ENCODE measurements around the gene ETFDH. TPM values are rescaled to one million over a fixed set of nuclear protein-coding genes. Genes with fewer than 3 reads are reported as not detected.

Gene ETFDH
- total RNA-seq, 1 donor from 2014 or later: 17.0 TPM

DNA sequence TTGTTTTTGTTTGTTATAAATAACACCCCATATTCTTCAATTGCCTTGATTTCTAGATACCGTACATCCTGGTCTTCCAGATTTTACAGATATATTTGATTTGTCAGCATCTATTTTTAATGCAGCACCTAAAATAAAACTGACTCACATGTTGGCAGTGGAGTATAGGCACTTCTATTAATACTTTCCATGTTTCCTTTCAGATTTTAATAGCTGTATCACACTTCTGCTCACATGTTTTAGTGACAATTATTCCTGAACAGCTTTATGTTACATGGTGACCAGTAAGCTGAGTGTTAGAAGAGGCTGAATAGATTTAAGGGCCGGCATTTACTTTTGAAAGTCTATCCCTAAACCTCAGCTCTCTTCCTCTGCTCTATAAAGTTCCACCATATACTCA is 46.6 kb upstream of the ETFDH start:
- no peaks in the 10 kb centered on the region for H4K20me1 ChIP-seq (ENCODE audit: insufficient read depth, low read length)
- H2AFZ ChIP-seq (ENCODE audit: low read depth, low read length): no peak overlapping the region
- no peak overlapping the region for H3K4me3 ChIP-seq (ENCODE audit: insufficient read depth, low read depth, low read length)
- H3K9ac ChIP-seq (ENCODE audit: low read length): no peak overlapping the region
- no peaks in the 10 kb centered on the region for H3K27me3 ChIP-seq (ENCODE audit: insufficient read depth, low read length)
- Mint-ChIP-seq H3K27ac (ENCODE audit: unreplicated experiment) (no peak overlapping the region), H3K36me3 (ENCODE audit: low read depth, unreplicated experiment) (no peaks in the 10 kb centered on the region), H3K4me3 (ENCODE audit: unreplicated experiment) (no peak overlapping the region), H3K9me3 (ENCODE audit: unreplicated experiment) (no peaks in the 10 kb centered on the region), H3K4me1 (ENCODE audit: low read depth, unreplicated experiment) (no peaks in the 10 kb centered on the region), H3K27me3 (ENCODE audit: low read depth, unreplicated experiment) (no peaks in the 10 kb centered on the region)
- H3K4me2 ChIP-seq (ENCODE audit: low read length): no peak overlapping the region
- H3K27ac ChIP-seq (ENCODE audit: low read depth, low read length): no peak overlapping the region
- no peaks in the 10 kb centered on the region for H3K36me3 ChIP-seq (ENCODE audit: insufficient read depth, low read length)
- no peaks in the 10 kb centered on the region for H3K9me3 ChIP-seq (ENCODE audit: insufficient read depth, low read depth, low read length)
- DNase-seq (ENCODE audit: low read depth) (no peak), FAIRE-seq (no peak)
- no peaks in the 10 kb centered on the region for H3K4me1 ChIP-seq (ENCODE audit: insufficient read depth, low read length)
- no peaks in the 10 kb centered on the region for H3K79me2 ChIP-seq (ENCODE audit: insufficient read depth, low read length)
- TF ChIP-seq, protein P1, sequence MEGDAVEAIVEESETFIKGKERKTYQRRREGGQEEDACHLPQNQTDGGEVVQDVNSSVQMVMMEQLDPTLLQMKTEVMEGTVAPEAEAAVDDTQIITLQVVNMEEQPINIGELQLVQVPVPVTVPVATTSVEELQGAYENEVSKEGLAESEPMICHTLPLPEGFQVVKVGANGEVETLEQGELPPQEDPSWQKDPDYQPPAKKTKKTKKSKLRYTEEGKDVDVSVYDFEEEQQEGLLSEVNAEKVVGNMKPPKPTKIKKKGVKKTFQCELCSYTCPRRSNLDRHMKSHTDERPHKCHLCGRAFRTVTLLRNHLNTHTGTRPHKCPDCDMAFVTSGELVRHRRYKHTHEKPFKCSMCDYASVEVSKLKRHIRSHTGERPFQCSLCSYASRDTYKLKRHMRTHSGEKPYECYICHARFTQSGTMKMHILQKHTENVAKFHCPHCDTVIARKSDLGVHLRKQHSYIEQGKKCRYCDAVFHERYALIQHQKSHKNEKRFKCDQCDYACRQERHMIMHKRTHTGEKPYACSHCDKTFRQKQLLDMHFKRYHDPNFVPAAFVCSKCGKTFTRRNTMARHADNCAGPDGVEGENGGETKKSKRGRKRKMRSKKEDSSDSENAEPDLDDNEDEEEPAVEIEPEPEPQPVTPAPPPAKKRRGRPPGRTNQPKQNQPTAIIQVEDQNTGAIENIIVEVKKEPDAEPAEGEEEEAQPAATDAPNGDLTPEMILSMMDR (IDR thresholded peaks at IDR 0.05; ENCODE audit: insufficient read depth, low read depth, low read length): no peak
- TF ChIP-seq EZH2 (IDR thresholded peaks at IDR 0.05; ENCODE audit: insufficient read depth, low read length): no peak

DNA sequence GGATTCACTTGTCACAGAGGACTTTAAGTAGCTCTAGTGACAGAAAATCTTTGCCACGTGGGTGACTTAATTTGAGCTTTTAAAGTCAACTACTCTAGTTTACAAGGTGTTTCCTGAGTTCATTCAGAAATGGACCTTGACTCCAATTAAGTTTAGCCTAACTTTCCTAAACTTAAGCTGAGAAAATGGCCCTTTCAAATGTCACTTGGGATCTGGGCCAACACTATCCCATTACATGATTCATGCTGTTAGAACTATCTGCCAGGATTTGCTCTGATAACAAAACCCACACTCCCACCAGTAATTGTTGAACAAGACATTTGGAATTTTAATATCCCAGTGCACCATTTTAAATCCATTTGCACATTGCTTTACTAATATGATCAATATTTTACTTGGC is 41.2 kb upstream of the ETFDH start:
- Mint-ChIP-seq H3K27me3 (ENCODE audit: low read depth, unreplicated experiment) (no peaks in the 10 kb centered on the region), H3K4me1 (ENCODE audit: low read depth, unreplicated experiment) (peaks cover 3% of the 10 kb centered on the region), H3K27ac (ENCODE audit: unreplicated experiment) (no peak overlapping the region), H3K36me3 (ENCODE audit: low read depth, unreplicated experiment) (no peaks in the 10 kb centered on the region), H3K9me3 (ENCODE audit: unreplicated experiment) (no peaks in the 10 kb centered on the region), H3K4me3 (ENCODE audit: unreplicated experiment) (no peak overlapping the region)
- peak; percentile 34 for FAIRE-seq
- TF ChIP-seq, protein P1 (IDR thresholded peaks at IDR 0.05; ENCODE audit: insufficient read depth, low read depth, low read length): no peak
- TF ChIP-seq EZH2 (IDR thresholded peaks at IDR 0.05; ENCODE audit: insufficient read depth, low read length): no peak
- Histone ChIP-seq H3K79me2 (ENCODE audit: insufficient read depth, low read length) (no peaks in the 10 kb centered on the region), H3K36me3 (ENCODE audit: insufficient read depth, low read length) (no peaks in the 10 kb centered on the region), H3K27me3 (ENCODE audit: insufficient read depth, low read length) (no peaks in the 10 kb centered on the region), H3K4me1 (ENCODE audit: insufficient read depth, low read length) (peaks cover 8% of the 10 kb centered on the region), H4K20me1 (ENCODE audit: insufficient read depth, low read length) (no peaks in the 10 kb centered on the region), H3K9ac (ENCODE audit: low read length) (no peak overlapping the region), H3K27ac (ENCODE audit: low read depth, low read length) (no peak overlapping the region), H2AFZ (ENCODE audit: low read depth, low read length) (no peak overlapping the region), H3K9me3 (ENCODE audit: insufficient read depth, low read depth, low read length) (no peaks in the 10 kb centered on the region), H3K4me3 (ENCODE audit: insufficient read depth, low read depth, low read length) (no peak overlapping the region), H3K4me2 (ENCODE audit: low read length) (peak overlapping the region; percentile 16)
- DNase-seq (ENCODE audit: low read depth): peak; percentile 81

- H3K36me3 Mint-ChIP-seq (ENCODE audit: low read depth, unreplicated experiment): no peaks in the 10 kb centered on the region
- H3K9me3 Mint-ChIP-seq (ENCODE audit: unreplicated experiment): no peaks in the 10 kb centered on the region
- H3K9me3 ChIP-seq (ENCODE audit: insufficient read depth, low read depth, low read length): no peaks in the 10 kb centered on the region
- TF ChIP-seq, protein P1 (IDR thresholded peaks at IDR 0.05; ENCODE audit: insufficient read depth, low read depth, low read length): no peak
- TF ChIP-seq EZH2 (IDR thresholded peaks at IDR 0.05; ENCODE audit: insufficient read depth, low read length): no peak
- no peak overlapping the region for H3K4me3 Mint-ChIP-seq (ENCODE audit: unreplicated experiment)
- H3K27me3 Mint-ChIP-seq (ENCODE audit: low read depth, unreplicated experiment): no peaks in the 10 kb centered on the region
- H3K4me1 ChIP-seq (ENCODE audit: insufficient read depth, low read length): no peaks in the 10 kb centered on the region
- H4K20me1 ChIP-seq (ENCODE audit: insufficient read depth, low read length): no peaks in the 10 kb centered on the region
- H3K36me3 ChIP-seq (ENCODE audit: insufficient read depth, low read length): no peaks in the 10 kb centered on the region
- H3K79me2 ChIP-seq (ENCODE audit: insufficient read depth, low read length): no peaks in the 10 kb centered on the region
- no peak overlapping the region for H3K27ac Mint-ChIP-seq (ENCODE audit: unreplicated experiment)
- no peak overlapping the region for H2AFZ ChIP-seq (ENCODE audit: low read depth, low read length)
- no peak overlapping the region for H3K4me3 ChIP-seq (ENCODE audit: insufficient read depth, low read depth, low read length)
- FAIRE-seq (no peak), DNase-seq (ENCODE audit: low read depth) (no peak)
- H3K27me3 ChIP-seq (ENCODE audit: insufficient read depth, low read length): no peaks in the 10 kb centered on the region
- no peaks in the 10 kb centered on the region for H3K4me1 Mint-ChIP-seq (ENCODE audit: low read depth, unreplicated experiment)
- no peak overlapping the region for H3K27ac ChIP-seq (ENCODE audit: low read depth, low read length)
- no peak overlapping the region for H3K4me2 ChIP-seq (ENCODE audit: low read length)
- H3K9ac ChIP-seq (ENCODE audit: low read length): no peak overlapping the region
These were observed 35.5 kb upstream of the ETFDH start for GRCh38 chr4:158636619-158637018.
